Dendritic cell treated with granulocyte-macrophage colony-stimulating factor and Interleukin-4, amounts not matched to agents 40 ng/mL and 50 ng/mL, for 4 days (primary cell): Measurements from ENCODE around the gene METTL22.

Experiments used
- H3K27ac Mint-ChIP-seq: one replicate; pipeline ENCODE4 v1.8.0; 2022; ENCODE audit warnings: mild to moderate bottlenecking, mixed read lengths
- H3K27me3 Mint-ChIP-seq: one replicate; pipeline ENCODE4 v1.8.0; 2022; ENCODE audit warnings: mild to moderate bottlenecking, mixed read lengths
- H3K36me3 Mint-ChIP-seq: one replicate; pipeline ENCODE4 v1.8.0; 2022; ENCODE audit warnings: low read depth, mixed read lengths
- H3K4me1 Mint-ChIP-seq: one replicate; pipeline ENCODE4 v1.8.0; 2022; ENCODE audit warnings: low read depth, mixed read lengths
- H3K4me3 Mint-ChIP-seq: one replicate; pipeline ENCODE4 v1.8.0; 2022; ENCODE audit warnings: mild to moderate bottlenecking, moderate library complexity, mixed read lengths
- H3K9me3 Mint-ChIP-seq: one replicate; pipeline ENCODE4 v1.8.0; 2022; ENCODE audit warnings: mixed read lengths
- intact Hi-C: fragments of 100-400 bp; cut with micrococcal nuclease; formaldehyde crosslinking; loops from one replicate; pipeline ENCODE4 v1.15.0; 2022

Gene METTL22

DNA sequence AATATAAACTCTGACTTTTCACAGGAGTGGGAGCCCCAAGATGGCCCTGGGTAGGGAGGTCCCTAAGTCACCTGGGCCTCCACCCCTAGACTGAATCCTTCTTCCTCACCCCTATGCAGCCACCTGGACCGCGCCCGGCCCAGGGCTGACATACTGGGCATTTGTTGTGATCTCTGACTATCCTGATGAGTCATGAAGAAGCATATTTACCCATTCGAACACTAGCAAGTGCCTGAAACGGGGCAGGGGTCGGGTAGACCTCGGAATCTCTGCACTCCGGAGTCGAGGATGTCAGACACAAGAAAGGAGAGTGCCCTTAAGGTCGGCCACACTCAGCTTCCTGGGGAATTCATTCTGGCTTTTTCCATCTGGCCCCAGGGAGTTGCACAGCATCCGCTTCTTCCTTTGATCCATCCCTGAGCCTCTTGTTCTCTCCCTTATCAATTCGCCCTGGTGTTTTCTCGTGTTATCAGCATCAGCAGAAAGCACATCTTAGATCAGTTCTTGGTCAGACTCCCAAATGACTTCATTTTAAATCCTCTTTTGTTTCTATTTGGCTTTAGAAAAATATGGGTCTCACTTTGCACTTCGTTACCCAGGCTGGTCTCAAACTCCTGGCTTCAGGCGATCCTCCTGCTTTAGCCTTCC, 10.4 kb downstream of the METTL22 start:
- H3K9me3 Mint-ChIP-seq: no peaks in the 10 kb centered on the region
- peaks cover 98% of the 10 kb centered on the region for H3K36me3 Mint-ChIP-seq
- intact Hi-C loops: loop anchor here (1.0 to 5.0 kb wide), 2 partner anchors 12 to 50 kb away; no protein-coding TSS in a partner anchor
- H3K27me3 Mint-ChIP-seq: no peaks in the 10 kb centered on the region
- H3K4me1 Mint-ChIP-seq: peaks cover 55% of the 10 kb centered on the region
- H3K27ac Mint-ChIP-seq: peak overlapping the region; percentile 96
- H3K4me3 Mint-ChIP-seq: peak overlapping the region; percentile 60

DNA sequence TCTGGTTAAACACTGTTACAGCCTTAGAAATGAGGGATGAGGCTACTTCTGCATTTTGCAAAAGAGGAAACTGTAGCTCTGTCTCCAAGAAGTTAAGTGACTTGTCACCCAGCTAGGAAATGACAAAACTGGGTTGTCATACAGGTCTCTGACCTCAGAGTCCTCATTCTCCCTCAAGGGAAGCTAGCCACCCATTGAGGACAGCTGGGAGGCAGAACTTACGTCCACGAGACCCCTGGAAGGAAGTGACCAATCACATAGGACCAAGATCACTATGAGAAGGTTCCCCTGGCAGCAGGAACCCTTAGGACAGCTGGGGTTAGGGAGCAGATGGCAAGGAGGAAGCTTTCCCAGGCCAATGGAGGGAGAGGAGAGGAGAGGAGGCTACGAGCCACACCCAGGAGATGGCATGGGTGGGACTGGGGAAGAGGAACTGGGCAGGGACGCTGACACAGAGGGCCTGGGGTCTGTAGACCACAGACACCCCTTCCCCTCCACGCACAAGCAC, 11.2 kb downstream of the METTL22 start:
- peak overlapping the region; percentile 65 for H3K4me3 Mint-ChIP-seq
- H3K4me1 Mint-ChIP-seq: peaks cover 52% of the 10 kb centered on the region
- H3K36me3 Mint-ChIP-seq: peaks cover 98% of the 10 kb centered on the region
- H3K27ac Mint-ChIP-seq: peak overlapping the region; percentile 96
- intact Hi-C loops: loop anchor here (1.0 to 5.0 kb wide), 2 partner anchors 12 to 50 kb away; no protein-coding TSS in a partner anchor
- no peaks in the 10 kb centered on the region for H3K9me3 Mint-ChIP-seq
- no peaks in the 10 kb centered on the region for H3K27me3 Mint-ChIP-seq

DNA sequence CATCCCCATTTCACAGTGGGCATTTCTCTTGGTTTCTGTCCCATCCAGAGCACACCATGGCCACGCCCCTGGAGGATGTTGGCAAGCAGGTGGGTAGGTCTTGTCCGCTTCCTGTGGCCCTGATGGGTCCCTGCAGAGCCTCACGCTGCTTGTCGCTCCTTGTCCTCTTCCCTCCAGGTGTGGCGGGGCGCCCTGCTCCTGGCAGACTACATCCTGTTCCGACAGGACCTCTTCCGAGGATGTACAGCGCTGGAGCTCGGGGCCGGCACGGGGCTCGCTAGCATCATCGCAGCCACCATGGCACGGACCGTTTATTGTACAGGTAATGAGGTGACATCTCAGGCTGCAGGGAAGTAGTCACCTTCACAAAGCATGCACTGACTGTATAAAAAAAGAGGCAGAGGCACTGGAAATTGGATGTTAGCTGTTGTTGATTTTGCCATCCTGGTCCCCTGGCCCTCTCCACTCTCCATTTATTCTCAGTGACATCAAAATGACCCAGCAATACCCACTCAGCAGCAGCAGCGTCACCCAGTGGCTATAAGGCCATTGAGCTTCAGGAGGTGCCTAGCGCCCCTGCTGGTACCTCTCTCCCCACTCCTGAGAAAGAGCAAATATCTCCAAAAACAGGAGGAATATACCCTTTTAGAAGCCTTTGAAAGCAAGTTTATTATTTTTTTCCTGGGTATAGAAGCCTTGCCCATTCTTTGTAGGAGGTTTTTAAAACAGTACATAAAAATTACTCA, 13.7 kb downstream of the METTL22 start:
- H3K9me3 Mint-ChIP-seq: no peaks in the 10 kb centered on the region
- no peaks in the 10 kb centered on the region for H3K27me3 Mint-ChIP-seq
- H3K27ac Mint-ChIP-seq: peak overlapping the region; percentile 73
- H3K4me3 Mint-ChIP-seq: no peak overlapping the region
- H3K36me3 Mint-ChIP-seq: peaks cover 98% of the 10 kb centered on the region
- intact Hi-C loops: loop anchor here (5.0 kb wide), 1 partner anchor 53 kb away; no protein-coding TSS in a partner anchor
- peaks cover 41% of the 10 kb centered on the region for H3K4me1 Mint-ChIP-seq

DNA sequence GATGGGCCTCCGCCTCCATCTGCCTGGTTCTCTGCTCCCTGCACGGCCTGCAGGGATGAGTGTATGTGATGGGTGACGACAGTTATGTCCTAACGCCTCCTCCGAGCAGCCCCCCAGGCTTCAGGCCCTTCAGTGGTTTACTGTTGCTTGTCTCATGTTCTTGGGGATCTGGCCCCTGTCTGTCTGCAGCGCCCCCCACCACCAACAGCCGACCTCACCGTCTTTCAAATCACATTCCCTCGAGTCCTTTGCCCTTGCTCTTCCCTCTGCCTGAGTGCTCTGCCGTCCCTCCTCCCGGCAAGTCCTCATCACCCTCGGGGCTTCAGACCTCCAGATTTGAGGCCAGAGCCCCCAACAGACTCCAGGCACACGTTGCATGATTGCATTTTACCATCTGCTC, 18.2 kb downstream of the METTL22 start:
- intact Hi-C loops: no loop called here
- peaks cover 33% of the 10 kb centered on the region for H3K4me1 Mint-ChIP-seq
- no peak overlapping the region for H3K27ac Mint-ChIP-seq
- peaks cover 100% of the 10 kb centered on the region for H3K36me3 Mint-ChIP-seq
- H3K27me3 Mint-ChIP-seq: no peaks in the 10 kb centered on the region
- no peak overlapping the region for H3K4me3 Mint-ChIP-seq
- no peaks in the 10 kb centered on the region for H3K9me3 Mint-ChIP-seq

DNA sequence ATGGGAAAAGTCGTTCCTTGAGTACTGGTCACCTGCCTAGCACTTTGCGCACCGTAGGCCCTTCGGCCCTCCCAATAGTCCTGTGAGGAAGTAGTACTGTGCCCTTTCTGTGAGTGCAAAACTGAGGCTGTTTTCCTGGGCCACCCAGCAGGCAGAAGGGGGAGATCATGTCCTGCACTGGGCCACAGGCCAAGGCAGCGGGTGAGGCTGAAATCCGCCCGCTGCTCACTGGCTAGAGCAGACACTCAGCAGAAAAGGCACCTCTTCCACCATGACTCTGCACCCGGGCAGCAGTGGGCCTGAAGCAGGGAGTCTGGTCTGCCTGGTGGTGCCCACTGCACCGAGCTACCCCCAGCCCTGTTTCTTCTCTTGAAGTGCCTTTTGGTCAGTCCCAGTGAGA, 20.2 kb downstream of the METTL22 start:
- H3K27ac Mint-ChIP-seq: peak overlapping the region; percentile 96
- no peak overlapping the region for H3K4me3 Mint-ChIP-seq
- H3K4me1 Mint-ChIP-seq: peaks cover 53% of the 10 kb centered on the region
- no peaks in the 10 kb centered on the region for H3K9me3 Mint-ChIP-seq
- peaks cover 100% of the 10 kb centered on the region for H3K36me3 Mint-ChIP-seq
- no peaks in the 10 kb centered on the region for H3K27me3 Mint-ChIP-seq
- intact Hi-C loops: no loop called here

DNA sequence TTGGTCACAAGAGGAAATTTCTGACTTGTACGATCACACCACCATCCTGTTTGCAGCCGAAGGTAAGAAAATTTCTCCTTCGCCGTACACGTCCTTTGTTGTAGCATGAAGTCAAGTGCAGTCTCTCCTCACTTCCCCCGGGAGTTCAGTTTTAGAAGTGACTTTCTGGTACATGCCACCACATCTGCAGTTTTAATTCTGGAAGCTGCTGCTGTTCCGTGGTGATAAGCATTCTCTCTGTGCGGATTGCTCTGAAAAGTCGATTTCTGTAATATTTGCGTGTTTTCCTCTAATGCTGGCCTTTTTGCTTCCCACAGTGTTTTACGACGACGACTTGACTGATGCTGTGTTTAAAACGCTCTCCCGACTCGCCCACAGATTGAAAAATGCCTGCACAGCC, 20.6 kb downstream of the METTL22 start:
- intact Hi-C loops: no loop called here
- H3K36me3 Mint-ChIP-seq: peaks cover 100% of the 10 kb centered on the region
- H3K4me3 Mint-ChIP-seq: no peak overlapping the region
- H3K4me1 Mint-ChIP-seq: peaks cover 58% of the 10 kb centered on the region
- H3K27me3 Mint-ChIP-seq: no peaks in the 10 kb centered on the region
- H3K9me3 Mint-ChIP-seq: no peaks in the 10 kb centered on the region
- peak overlapping the region; percentile 96 for H3K27ac Mint-ChIP-seq

DNA sequence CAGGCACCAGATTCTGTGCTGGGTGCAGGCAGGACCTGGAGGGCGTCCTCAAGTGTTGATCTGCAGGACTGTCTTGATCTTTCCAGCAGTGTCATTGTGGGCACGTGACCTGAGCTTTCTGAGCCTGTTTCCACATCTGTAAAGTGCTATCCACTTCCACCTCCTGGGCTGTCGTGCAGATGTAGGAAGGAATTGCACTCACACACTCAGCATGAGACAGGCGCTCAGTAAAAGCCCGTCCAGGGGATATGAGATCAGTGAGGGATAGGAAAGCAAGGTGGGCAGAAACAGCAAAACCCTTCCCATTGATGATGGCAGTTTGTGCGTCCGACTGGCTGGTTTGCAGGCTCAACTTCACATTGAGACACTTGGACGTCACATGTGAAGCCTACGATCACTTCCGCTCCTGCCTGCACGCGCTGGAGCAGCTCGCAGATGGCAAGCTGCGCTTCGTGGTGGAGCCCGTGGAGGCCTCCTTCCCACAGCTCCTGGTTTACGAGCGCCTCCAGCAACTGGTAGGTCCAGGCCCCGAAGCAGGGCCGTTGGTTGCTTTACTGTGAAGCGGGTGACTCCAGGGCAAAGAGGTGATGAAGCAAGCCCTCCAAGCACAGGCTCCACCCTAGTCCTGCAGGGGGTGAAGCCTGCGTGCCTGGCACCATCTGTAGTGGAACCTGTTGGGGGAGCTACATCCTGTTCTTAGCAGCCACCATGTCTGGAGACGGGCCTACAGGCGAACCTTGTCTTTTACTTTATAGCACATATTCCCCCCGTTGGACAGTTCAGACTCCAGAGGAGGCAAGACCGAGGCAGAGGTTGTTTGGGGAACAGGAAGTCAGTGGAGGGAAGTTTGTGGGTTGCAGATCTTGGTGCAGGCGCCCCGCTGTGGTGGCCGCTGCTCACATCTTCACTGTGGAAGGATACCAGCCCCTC, 23.0 kb downstream of the METTL22 start:
- intact Hi-C loops: loop anchor here (1.0 kb wide), 2 partner anchors 12 to 73 kb away; no protein-coding TSS in a partner anchor
- peaks cover 59% of the 10 kb centered on the region for H3K4me1 Mint-ChIP-seq
- peak overlapping the region; percentile 96 for H3K27ac Mint-ChIP-seq
- no peaks in the 10 kb centered on the region for H3K9me3 Mint-ChIP-seq
- H3K4me3 Mint-ChIP-seq: peak overlapping the region; percentile 70
- no peaks in the 10 kb centered on the region for H3K27me3 Mint-ChIP-seq
- peaks cover 95% of the 10 kb centered on the region for H3K36me3 Mint-ChIP-seq

DNA sequence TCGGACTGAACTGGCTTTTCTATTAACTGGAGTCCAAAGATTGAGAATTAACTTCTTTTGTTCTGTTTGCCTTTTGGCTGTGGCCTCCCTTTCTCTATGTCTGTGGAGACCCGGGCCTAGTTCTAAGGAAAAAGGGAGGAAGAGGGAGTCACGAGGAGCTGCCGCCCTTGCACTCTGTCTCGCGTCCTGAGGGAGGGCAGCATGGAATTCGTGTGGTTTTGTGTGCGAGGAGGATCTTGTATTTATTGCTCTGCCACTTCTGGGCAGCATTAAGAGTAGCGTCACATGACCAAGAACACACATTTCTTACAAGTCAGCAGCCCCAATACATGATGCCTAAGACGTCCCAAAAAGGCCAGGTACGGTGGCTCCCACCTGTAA, 23.6 kb downstream of the METTL22 start:
- Mint-ChIP-seq H3K9me3 (no peaks in the 10 kb centered on the region), H3K27me3 (no peaks in the 10 kb centered on the region), H3K4me1 (peaks cover 59% of the 10 kb centered on the region), H3K36me3 (peaks cover 95% of the 10 kb centered on the region), H3K27ac (peak overlapping the region; percentile 96), H3K4me3 (peak overlapping the region; percentile 70)
- intact Hi-C loops: loop anchor here (1.0 kb wide), 1 partner anchor 74 kb away; no protein-coding TSS in a partner anchor

DNA sequence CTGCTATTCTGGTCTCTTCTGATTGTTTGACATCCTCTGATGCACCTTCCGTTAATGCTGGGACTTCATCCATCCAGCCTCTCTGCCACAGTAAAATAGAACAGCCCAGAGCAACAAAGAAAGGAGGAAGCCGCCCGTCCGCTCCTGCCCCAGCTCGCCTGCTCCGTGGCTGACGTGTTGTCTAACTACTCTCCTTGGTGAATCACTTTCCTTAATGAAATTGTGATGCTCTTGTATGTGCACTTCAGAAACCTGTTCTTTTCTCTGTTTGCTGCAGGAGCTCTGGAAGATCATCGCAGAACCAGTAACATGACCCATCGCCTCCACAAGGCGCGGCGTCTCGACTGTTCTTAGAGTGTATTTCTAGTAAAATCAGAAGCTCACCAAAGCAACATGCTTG, 24.3 kb downstream of the METTL22 start:
- peak overlapping the region; percentile 70 for H3K4me3 Mint-ChIP-seq
- no peaks in the 10 kb centered on the region for H3K9me3 Mint-ChIP-seq
- H3K27me3 Mint-ChIP-seq: no peaks in the 10 kb centered on the region
- peak overlapping the region; percentile 96 for H3K27ac Mint-ChIP-seq
- intact Hi-C loops: loop anchor here (1.0 kb wide), 1 partner anchor 75 kb away; no protein-coding TSS in a partner anchor
- peaks cover 88% of the 10 kb centered on the region for H3K36me3 Mint-ChIP-seq
- peaks cover 59% of the 10 kb centered on the region for H3K4me1 Mint-ChIP-seq

DNA sequence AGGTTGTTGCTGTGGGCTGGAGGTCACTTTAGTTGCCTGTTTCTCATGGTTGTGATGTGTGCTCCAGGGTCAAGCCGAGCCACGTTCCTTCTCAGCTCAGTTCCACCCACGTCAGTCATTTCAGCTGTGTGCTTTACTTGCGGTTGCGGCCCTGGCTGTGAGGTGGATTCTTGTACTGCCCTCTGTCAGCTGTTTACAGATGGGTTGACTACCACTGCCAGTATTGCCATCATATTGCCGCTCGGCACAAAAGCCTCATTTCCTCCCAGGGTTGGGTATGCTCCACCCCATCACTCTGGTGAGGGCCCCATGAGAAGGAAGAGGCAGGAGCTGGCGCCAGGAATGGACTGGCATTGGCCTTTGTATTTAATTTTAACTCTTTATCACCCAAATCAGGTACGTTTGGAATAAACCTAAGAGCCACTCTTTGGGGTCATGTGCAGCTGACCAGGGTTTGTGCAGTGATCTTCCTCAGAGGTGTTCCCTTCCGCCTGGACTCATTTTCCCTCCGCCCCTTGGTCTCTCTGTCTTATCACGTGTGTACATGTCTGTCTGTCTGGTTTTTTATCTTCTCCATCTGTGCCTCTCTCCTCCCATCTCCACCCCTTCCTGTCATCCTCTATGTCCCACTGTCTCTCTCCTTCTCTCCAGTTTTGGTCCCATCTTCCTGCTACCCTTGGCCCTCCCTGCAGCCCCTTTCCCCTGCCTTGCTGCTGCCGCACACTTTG, 25.0 kb downstream of the METTL22 start:
- peak overlapping the region; percentile 96 for H3K27ac Mint-ChIP-seq
- intact Hi-C loops: no loop called here
- H3K27me3 Mint-ChIP-seq: no peaks in the 10 kb centered on the region
- peaks cover 82% of the 10 kb centered on the region for H3K36me3 Mint-ChIP-seq
- H3K4me1 Mint-ChIP-seq: peaks cover 54% of the 10 kb centered on the region
- no peaks in the 10 kb centered on the region for H3K9me3 Mint-ChIP-seq
- H3K4me3 Mint-ChIP-seq: peak overlapping the region; percentile 13

DNA sequence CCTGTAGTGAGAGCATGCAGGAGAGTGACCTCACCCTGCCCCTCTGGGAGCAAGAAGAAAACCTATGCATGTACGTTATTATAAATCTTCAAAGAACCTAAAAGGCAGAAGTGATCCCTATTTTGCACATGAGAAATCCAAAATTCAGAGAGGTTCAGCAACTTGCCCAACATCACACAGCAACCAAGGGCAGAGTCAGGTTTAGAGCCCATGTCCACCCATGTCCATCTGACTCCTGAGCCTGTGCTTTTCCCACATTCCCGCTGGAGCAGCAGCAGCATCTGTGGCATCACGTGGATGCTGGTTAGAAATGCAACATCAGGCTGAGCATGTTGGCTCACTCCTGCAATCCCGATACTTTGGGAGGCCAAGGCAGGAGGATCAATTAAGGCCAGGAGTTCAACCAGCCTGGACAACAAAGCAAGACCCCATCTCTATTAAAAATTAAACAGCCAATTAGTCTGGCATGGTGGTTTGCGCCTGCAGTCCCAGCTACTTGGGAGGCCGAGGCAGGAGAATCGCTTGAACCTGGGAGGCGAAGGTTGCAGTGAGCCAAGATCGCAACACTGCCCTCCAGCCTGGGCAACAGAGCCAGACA, 26.3 kb downstream of the METTL22 start:
- H3K4me1 Mint-ChIP-seq: peaks cover 44% of the 10 kb centered on the region
- no peaks in the 10 kb centered on the region for H3K27me3 Mint-ChIP-seq
- no peak overlapping the region for H3K4me3 Mint-ChIP-seq
- intact Hi-C loops: no loop called here
- H3K9me3 Mint-ChIP-seq: no peaks in the 10 kb centered on the region
- no peak overlapping the region for H3K27ac Mint-ChIP-seq
- peaks cover 76% of the 10 kb centered on the region for H3K36me3 Mint-ChIP-seq

DNA sequence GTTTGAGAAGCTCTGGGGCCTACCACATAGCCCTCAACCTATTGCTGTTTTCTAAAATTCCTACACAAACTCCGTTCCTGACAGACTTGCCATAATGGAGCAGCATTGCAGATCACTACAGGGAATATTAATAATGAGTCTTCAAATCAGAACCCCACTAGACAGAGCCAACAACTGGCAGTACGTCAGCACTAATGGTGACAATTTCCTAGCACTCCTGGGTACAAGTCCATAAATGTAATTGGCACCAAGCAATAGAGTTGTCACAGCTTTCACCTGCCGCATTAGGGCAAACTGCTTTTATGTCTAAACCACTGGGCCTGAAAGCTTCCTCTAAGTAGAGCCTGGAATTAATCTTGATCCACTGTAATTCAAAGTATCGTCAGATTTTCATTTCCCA, 27.4 kb downstream of the METTL22 start:
- no peaks in the 10 kb centered on the region for H3K27me3 Mint-ChIP-seq
- H3K4me1 Mint-ChIP-seq: peaks cover 34% of the 10 kb centered on the region
- H3K27ac Mint-ChIP-seq: no peak overlapping the region
- intact Hi-C loops: no loop called here
- H3K9me3 Mint-ChIP-seq: no peaks in the 10 kb centered on the region
- no peak overlapping the region for H3K4me3 Mint-ChIP-seq
- peaks cover 75% of the 10 kb centered on the region for H3K36me3 Mint-ChIP-seq
